Activated CD8-positive, alpha-beta T cell treated with anti-CD3 and anti-CD28 coated beads for 36 hours (primary cell): ENCODE measurements around the gene AKAP3. TPM values are rescaled to one million over a fixed set of nuclear protein-coding genes. Genes with fewer than 3 reads are reported as not detected.

Source experiments
- ATAC-seq: fragments of 200-7000 bp; cut with Tn5 transposase; one replicate; pipeline ENCODE4 v1.10.0; 2021; ENCODE audit warnings: mild to moderate bottlenecking, moderate library complexity
- CTCF ChIA-PET: fragments of 350-600 bp; sonication (Branson Sonifier 250); formaldehyde crosslinking; loops from one replicate; lab custom pipeline; 2021; ENCODE audit warnings: antibody characterized with exemption; lab: Charles Lee
- POLR2A ChIA-PET: fragments of 350-600 bp; sonication (Branson Sonifier 250); formaldehyde crosslinking; loops from one replicate; lab custom pipeline; 2021; ENCODE audit warnings: antibody characterized with exemption; lab: Charles Lee
- DNase-seq: peaks from one replicate; pipeline ENCODE4 v3.0.0-alpha.2; 2020
- H3K27ac Mint-ChIP-seq: one replicate; pipeline ENCODE4 v1.8.0; 2021; ENCODE audit warnings: mild to moderate bottlenecking, mixed read lengths
- H3K27me3 Mint-ChIP-seq: one replicate; pipeline ENCODE4 v1.8.0; 2021; ENCODE audit warnings: mixed read lengths
- H3K36me3 Mint-ChIP-seq: one replicate; pipeline ENCODE4 v1.8.0; 2021; ENCODE audit warnings: low read depth, mixed read lengths
- H3K4me1 Mint-ChIP-seq: one replicate; pipeline ENCODE4 v1.8.0; 2021; ENCODE audit warnings: low read depth, mixed read lengths
- H3K4me3 Mint-ChIP-seq: one replicate; pipeline ENCODE4 v1.8.0; 2021; ENCODE audit warnings: mild to moderate bottlenecking, moderate library complexity, mixed read lengths
- H3K9me3 Mint-ChIP-seq: one replicate; pipeline ENCODE4 v1.8.0; 2021; ENCODE audit warnings: mixed read lengths
- CTCF ChIP-seq: fragments of 200-600 bp; IDR thresholded peaks from one replicate; pipeline ENCODE4 v1.8.0; 2022; ENCODE audit warnings: antibody characterized with exemption, mild to moderate bottlenecking
- intact Hi-C: fragments of 100-400 bp; cut with micrococcal nuclease; formaldehyde crosslinking; loops from one replicate; pipeline ENCODE4 v1.10.0; 2022
- total RNA-seq, 2 experiments: library from RNA; stranded (reverse); gene quantifications; one replicate each; pipeline ENCODE4 v1.2.3, GENCODE V29; 2021

Gene AKAP3
- total RNA-seq, 2 experiments from 2014 or later = 2.0 to 3.5 TPM

GRCh38 chr12:4607056-4607455 lies 41.8 kb downstream of the AKAP3 start:
- POLR2A ChIA-PET = interaction anchor here (0.6 kb wide), 1 partner anchor 11 kb away, joined by 3 read pairs; no protein-coding TSS in a partner anchor
- peaks cover 3% of the 10 kb centered on the region for H3K27me3 Mint-ChIP-seq
- CTCF ChIA-PET = interaction anchor here (5.5 kb wide), 1 partner anchor 13 kb away, joined by 34 read pairs; no protein-coding TSS in a partner anchor
- ATAC-seq (no peak), DNase-seq (no peak)
- intact Hi-C loops = loop anchor here (10.0 kb wide), 1 partner anchor 148 kb away; no protein-coding TSS in a partner anchor
- no peak overlapping the region for H3K27ac Mint-ChIP-seq
- peaks cover 1% of the 10 kb centered on the region for H3K36me3 Mint-ChIP-seq
- no peak overlapping the region for H3K4me3 Mint-ChIP-seq
- no peak for TF ChIP-seq CTCF
- no peaks in the 10 kb centered on the region for H3K9me3 Mint-ChIP-seq
- H3K4me1 Mint-ChIP-seq = peaks cover 23% of the 10 kb centered on the region

- H3K4me1 Mint-ChIP-seq = peaks cover 23% of the 10 kb centered on the region
- intact Hi-C loops = loop anchor here (10.0 kb wide), 1 partner anchor 150 kb away; no protein-coding TSS in a partner anchor
- no peaks in the 10 kb centered on the region for H3K36me3 Mint-ChIP-seq
- no peaks in the 10 kb centered on the region for H3K9me3 Mint-ChIP-seq
- ChIA-PET POLR2A (interaction anchor here (0.8 to 1.2 kb wide), 3 partner anchors 13 to 282 kb away, joined by 3 to 4 read pairs (median 3); no protein-coding TSS in a partner anchor), CTCF (interaction anchor here (0.6 to 5.5 kb wide), 13 partner anchors 10 to 253 kb away, joined by 3 to 34 read pairs (median 4); partner anchors contain the start of genes AKAP3 and NDUFA9)
- DNase-seq (peak; percentile 88), ATAC-seq (peak; percentile 100)
- H3K27me3 Mint-ChIP-seq = peaks cover 3% of the 10 kb centered on the region
- peak; percentile 98 for TF ChIP-seq CTCF
- peak overlapping the region; percentile 94 for H3K27ac Mint-ChIP-seq
- peak overlapping the region; percentile 94 for H3K4me3 Mint-ChIP-seq
Measured at GRCh38 chr12:4604684-4605193, 44.1 kb downstream of the AKAP3 start.

- no peaks in the 10 kb centered on the region for H3K9me3 Mint-ChIP-seq
- no peak overlapping the region for H3K27ac Mint-ChIP-seq
- POLR2A ChIA-PET = interaction anchor here (0.8 to 1.2 kb wide), 2 partner anchors 24 to 281 kb away, joined by 3 read pairs; no protein-coding TSS in a partner anchor
- no peak for ATAC-seq
- intact Hi-C loops = loop anchor here (10.0 kb wide), 1 partner anchor 151 kb away; no protein-coding TSS in a partner anchor
- CTCF ChIA-PET = interaction anchor here (0.6 to 5.5 kb wide), 13 partner anchors 9 to 254 kb away, joined by 3 to 34 read pairs (median 4); partner anchors contain the start of genes AKAP3 and NDUFA9
- no peak for TF ChIP-seq CTCF
- no peak overlapping the region for H3K4me3 Mint-ChIP-seq
- H3K4me1 Mint-ChIP-seq = peaks cover 23% of the 10 kb centered on the region
- no peak for DNase-seq
- H3K27me3 Mint-ChIP-seq = peaks cover 3% of the 10 kb centered on the region
- H3K36me3 Mint-ChIP-seq = no peaks in the 10 kb centered on the region
Measured at GRCh38 chr12:4603946-4604345, 44.9 kb downstream of the AKAP3 start.

GRCh38 chr12:4603421-4603820 lies 45.4 kb downstream of the AKAP3 start:
- ChIA-PET CTCF (interaction anchor here (0.9 to 5.5 kb wide), 3 partner anchors 9 to 207 kb away, joined by 3 to 34 read pairs (median 4); no protein-coding TSS in a partner anchor), POLR2A (no interaction called here)

More at GRCh38 chr12:4603421-4603820, 45.4 kb downstream of the AKAP3 start:
- Mint-ChIP-seq H3K4me1 (peaks cover 23% of the 10 kb centered on the region), H3K9me3 (no peaks in the 10 kb centered on the region), H3K27ac (no peak overlapping the region), H3K27me3 (peaks cover 3% of the 10 kb centered on the region), H3K36me3 (no peaks in the 10 kb centered on the region), H3K4me3 (no peak overlapping the region)
- TF ChIP-seq CTCF = no peak
- intact Hi-C loops = loop anchor here (10.0 kb wide), 1 partner anchor 151 kb away; no protein-coding TSS in a partner anchor
- DNase-seq (no peak), ATAC-seq (no peak)
